BE2C (cell line): ENCODE data around the gene TRIM7.
"Not testable (repeated sequence)": the region's sequence is repeated elsewhere in the genome, so short reads cannot be mapped to it uniquely, and the experiment has no call there.

Experiments
- DNase-seq: peaks from one replicate; pipeline ENCODE4 v3.0.0-alpha.2; 2020
- H3K27me3 ChIP-seq: fragments of 250-450 bp; sonication (Bioruptor Pico); 2 replicates; pipeline ENCODE4 v1.5.1; 2020; ENCODE audit warnings: mild to moderate bottlenecking
- H3K36me3 ChIP-seq: fragments of 250-450 bp; sonication (Bioruptor Pico); 2 replicates; pipeline ENCODE4 v1.5.1; 2020; ENCODE audit warnings: mild to moderate bottlenecking
- H3K4me1 ChIP-seq: fragments of 250-450 bp; sonication (Bioruptor Pico); 2 replicates; pipeline ENCODE4 v1.5.1; 2020
- H3K4me3 ChIP-seq: 2 replicates; pipeline ENCODE4 v1.5.1; 2011; ENCODE audit warnings: low read depth, low read length
- H3K9me3 ChIP-seq: fragments of 250-450 bp; sonication (Bioruptor Pico); 2 replicates; pipeline ENCODE4 v1.5.1; 2020
- TF ChIP-seq, protein P1 (sequence below): IDR thresholded peaks from 2 replicates; pipeline ENCODE4 v1.5.1; 2012; ENCODE audit warnings: mild to moderate bottlenecking, low read depth, low read length

Gene TRIM7

DNA sequence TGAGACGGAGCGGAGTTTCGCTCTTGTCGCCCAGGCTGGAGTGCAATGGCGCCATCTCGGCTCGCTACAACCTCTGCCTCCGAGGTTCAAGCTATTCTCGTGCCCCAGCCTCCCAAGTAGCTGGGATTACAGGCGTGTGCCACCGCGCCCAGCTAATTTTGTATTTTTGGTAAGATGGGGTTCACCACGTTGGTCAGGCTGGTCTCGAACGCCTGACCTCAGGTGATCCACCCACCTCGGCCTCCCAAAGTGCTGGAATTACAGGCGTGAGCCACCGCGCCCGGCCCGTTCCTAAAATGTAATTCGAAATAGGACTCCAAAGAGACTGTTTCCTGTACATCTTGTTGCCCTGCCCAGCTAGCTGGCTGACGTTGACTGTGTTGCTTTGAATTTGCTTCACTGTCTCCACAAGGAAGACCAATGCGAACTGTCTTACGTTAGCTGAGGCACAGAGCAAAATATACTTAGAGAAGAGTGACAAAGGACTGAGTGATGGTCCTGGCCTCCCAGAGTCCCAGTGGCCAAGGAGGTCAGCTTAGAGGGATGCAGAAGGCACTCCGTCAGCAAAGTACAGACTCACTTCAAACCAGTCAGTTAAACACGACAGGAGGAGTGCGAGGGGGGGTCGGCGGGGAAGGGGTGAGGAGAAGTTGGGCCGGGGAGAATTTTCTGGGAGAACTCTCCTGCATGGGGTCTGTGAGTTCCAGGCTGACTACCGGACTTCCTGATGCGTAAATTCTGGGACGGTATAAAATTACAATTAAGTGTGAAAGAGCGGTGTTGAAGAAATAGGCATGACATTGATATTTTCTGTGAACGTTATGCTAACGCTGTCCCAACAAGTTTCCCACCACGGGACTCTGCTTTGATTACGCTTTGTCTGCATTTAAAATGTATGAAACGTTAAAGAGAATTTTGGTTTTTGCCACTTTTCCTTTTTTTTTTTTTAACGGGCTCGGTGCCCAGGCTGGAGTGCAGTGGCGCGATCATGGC is 11.3 kb upstream of the TRIM7 start:
- Histone ChIP-seq H3K27me3 (no peaks in the 10 kb centered on the region), H3K4me1 (no peaks in the 10 kb centered on the region), H3K4me3 (peak overlapping the region; percentile 76), H3K9me3 (no peaks in the 10 kb centered on the region), H3K36me3 (no peaks in the 10 kb centered on the region)
- peak; percentile 52 for DNase-seq
- TF ChIP-seq, protein P1, sequence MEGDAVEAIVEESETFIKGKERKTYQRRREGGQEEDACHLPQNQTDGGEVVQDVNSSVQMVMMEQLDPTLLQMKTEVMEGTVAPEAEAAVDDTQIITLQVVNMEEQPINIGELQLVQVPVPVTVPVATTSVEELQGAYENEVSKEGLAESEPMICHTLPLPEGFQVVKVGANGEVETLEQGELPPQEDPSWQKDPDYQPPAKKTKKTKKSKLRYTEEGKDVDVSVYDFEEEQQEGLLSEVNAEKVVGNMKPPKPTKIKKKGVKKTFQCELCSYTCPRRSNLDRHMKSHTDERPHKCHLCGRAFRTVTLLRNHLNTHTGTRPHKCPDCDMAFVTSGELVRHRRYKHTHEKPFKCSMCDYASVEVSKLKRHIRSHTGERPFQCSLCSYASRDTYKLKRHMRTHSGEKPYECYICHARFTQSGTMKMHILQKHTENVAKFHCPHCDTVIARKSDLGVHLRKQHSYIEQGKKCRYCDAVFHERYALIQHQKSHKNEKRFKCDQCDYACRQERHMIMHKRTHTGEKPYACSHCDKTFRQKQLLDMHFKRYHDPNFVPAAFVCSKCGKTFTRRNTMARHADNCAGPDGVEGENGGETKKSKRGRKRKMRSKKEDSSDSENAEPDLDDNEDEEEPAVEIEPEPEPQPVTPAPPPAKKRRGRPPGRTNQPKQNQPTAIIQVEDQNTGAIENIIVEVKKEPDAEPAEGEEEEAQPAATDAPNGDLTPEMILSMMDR = no peak

DNA sequence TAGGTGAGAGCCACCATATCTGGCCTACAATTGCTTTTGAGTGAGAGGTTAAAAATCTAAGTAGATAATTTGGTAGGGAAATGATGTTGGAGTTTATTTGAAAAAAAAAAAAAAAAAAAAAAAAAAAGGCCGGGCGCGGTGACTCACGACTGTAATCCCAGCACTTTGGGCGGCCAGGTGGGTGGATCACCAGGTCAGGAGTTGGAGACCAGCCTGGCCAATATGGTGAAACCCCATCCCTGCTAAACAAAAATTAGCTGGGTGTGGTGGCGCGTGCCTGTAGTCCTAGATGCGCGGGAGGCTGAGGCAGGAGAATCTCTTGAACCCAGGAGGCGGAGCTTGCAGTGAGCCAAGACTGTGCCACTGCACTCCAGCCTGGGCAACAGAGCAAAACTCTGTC is 9.3 kb upstream of the TRIM7 start:
- H3K4me3 ChIP-seq, H3K9me3 ChIP-seq, H3K36me3 ChIP-seq, H3K27me3 ChIP-seq, DNase-seq, H3K4me1 ChIP-seq: not testable (repeated sequence)

GRCh38 chr5:181212934-181213333 is 7.9 kb upstream of the TRIM7 start:
- Histone ChIP-seq H3K27me3 (no peaks in the 10 kb centered on the region), H3K4me1 (no peaks in the 10 kb centered on the region), H3K9me3 (no peaks in the 10 kb centered on the region), H3K4me3 (no peak overlapping the region), H3K36me3 (no peaks in the 10 kb centered on the region)
- no peak for DNase-seq
- TF ChIP-seq, protein P1 = no peak

GRCh38 chr5:181212080-181212479 is 7.1 kb upstream of the TRIM7 start:
- H3K9me3 ChIP-seq = no peaks in the 10 kb centered on the region
- DNase-seq = no peak
- H3K4me1 ChIP-seq = no peaks in the 10 kb centered on the region
- no peak overlapping the region for H3K4me3 ChIP-seq
- no peaks in the 10 kb centered on the region for H3K36me3 ChIP-seq
- no peaks in the 10 kb centered on the region for H3K27me3 ChIP-seq
- TF ChIP-seq, protein P1 = no peak

GRCh38 chr5:181211208-181211607 is 6.2 kb upstream of the TRIM7 start:
- Histone ChIP-seq H3K36me3 (no peaks in the 10 kb centered on the region), H3K27me3 (no peaks in the 10 kb centered on the region), H3K4me1 (no peaks in the 10 kb centered on the region), H3K9me3 (no peaks in the 10 kb centered on the region), H3K4me3 (no peak overlapping the region)
- TF ChIP-seq, protein P1 = no peak
- DNase-seq = no peak

GRCh38 chr5:181210698-181211097 is 5.7 kb upstream of the TRIM7 start:
- not testable (repeated sequence) for H3K4me3 ChIP-seq, DNase-seq, H3K4me1 ChIP-seq, H3K36me3 ChIP-seq, H3K27me3 ChIP-seq, H3K9me3 ChIP-seq

GRCh38 chr5:181210148-181210547 is 5.2 kb upstream of the TRIM7 start:
- not testable (repeated sequence) for H3K36me3 ChIP-seq, H3K27me3 ChIP-seq, DNase-seq, H3K9me3 ChIP-seq, H3K4me3 ChIP-seq, H3K4me1 ChIP-seq

GRCh38 chr5:181209006-181209405 is 4.0 kb upstream of the TRIM7 start:
- H3K27me3 ChIP-seq = peaks cover 19% of the 10 kb centered on the region
- H3K36me3 ChIP-seq, H3K4me3 ChIP-seq: not testable (repeated sequence)

More at GRCh38 chr5:181209006-181209405, 4.0 kb upstream of the TRIM7 start:
- H3K4me1 ChIP-seq, DNase-seq, H3K9me3 ChIP-seq: not testable (repeated sequence)
